Measurements from ENCODE around the gene SMAD6.

SMAD6 gene

DNA sequence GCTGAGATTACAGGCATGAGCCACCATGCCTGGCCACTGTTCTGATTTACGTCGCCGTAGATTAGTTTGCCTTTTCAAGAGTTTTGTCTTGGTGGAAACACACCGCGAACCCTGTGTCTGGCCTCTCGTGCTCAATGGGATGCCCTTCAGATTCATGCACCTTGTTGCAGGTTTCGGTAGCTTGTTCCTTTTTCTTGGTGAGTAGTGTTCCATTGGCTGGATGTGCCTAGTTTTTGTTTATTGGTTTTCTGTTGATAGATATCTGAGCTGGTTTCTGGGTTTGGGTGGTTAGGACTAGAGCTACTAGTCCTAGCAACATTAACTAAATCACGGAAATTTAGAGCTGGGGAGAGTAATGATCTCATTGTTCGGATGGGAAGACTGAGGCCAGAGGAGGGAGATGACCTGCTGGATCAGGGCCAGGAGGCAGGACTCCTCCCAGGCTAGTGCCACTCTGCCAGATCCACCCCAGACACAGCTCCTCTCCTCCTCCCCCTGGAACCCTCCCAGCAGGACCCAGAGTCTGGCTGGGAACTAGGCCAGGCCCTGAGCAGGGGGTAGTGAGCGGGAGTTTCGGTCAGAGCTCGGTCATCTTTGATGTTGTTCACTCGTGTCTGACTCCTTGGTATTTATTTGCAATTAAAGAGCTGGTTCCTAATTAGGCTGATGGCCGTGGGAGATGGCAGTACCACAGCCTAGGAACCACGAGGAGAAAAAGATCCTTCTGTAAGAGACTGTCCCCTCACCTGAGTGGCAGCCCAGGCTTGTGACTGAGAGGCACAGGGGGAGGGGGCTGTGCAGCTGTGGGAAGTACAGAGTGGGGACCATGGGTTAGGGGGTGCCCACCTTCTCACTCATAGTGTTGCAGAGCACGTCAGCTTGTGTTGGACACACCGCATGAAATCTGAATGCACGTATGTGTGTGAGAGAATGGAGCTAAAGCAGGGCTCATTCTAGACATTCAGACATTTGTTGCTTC, 73.4 kb downstream of the SMAD6 start:
- TF ChIP-seq CTCF (IDR thresholded peaks at IDR 0.05; ENCODE audit: borderline replicate concordance, control extremely low read depth, extremely low read depth, insufficient read depth, missing control alignments), result no peak
- in situ Hi-C loops (cut with MboI; ENCODE audit: low sequenced_read_pairs, unreplicated experiment), result no loop called here
- DNase-seq (ENCODE audit: low spot score), result no peak

GRCh38 chr15:66777054-66777453, 75.0 kb downstream of the SMAD6 start:
- no peak for TF ChIP-seq CTCF (IDR thresholded peaks at IDR 0.05; ENCODE audit: borderline replicate concordance, control extremely low read depth, extremely low read depth, insufficient read depth, missing control alignments)
- no peak for DNase-seq (ENCODE audit: low spot score)
- in situ Hi-C loops (cut with MboI; ENCODE audit: low sequenced_read_pairs, unreplicated experiment), result no loop called here

GRCh38 chr15:66777596-66778313, 75.7 kb downstream of the SMAD6 start:
- peak; percentile 12 for DNase-seq (ENCODE audit: low spot score)
- no peak for TF ChIP-seq CTCF (IDR thresholded peaks at IDR 0.05; ENCODE audit: borderline replicate concordance, control extremely low read depth, extremely low read depth, insufficient read depth, missing control alignments)
- in situ Hi-C loops (cut with MboI; ENCODE audit: low sequenced_read_pairs, unreplicated experiment), result no loop called here

GRCh38 chr15:66778314-66778665, 76.3 kb downstream of the SMAD6 start:
- no peak for TF ChIP-seq CTCF (IDR thresholded peaks at IDR 0.05; ENCODE audit: borderline replicate concordance, control extremely low read depth, extremely low read depth, insufficient read depth, missing control alignments)
- in situ Hi-C loops (cut with MboI; ENCODE audit: low sequenced_read_pairs, unreplicated experiment), result no loop called here
- no peak for DNase-seq (ENCODE audit: low spot score)

DNA sequence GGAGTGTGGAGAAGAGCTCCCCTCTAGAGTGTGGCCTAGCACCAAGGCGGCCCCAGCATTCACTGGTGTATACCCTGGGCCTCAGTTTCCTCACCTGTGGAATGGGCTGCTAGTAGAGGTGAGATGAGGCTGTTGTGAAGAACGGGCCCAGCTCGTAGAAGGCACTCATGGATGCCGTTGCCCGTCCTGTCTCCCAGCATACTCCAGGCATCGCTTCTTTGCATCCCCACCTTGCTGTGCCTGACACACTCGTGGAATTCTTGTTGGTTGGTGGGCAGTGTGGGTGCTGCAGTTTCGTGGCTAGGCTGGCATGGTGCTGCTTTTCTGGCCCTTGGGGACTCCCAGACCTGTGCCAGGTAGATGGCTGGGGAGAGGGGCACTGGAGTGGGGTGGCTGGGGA, 76.7 kb downstream of the SMAD6 start:
- in situ Hi-C loops (cut with MboI; ENCODE audit: low sequenced_read_pairs, unreplicated experiment), result no loop called here
- TF ChIP-seq CTCF (IDR thresholded peaks at IDR 0.05; ENCODE audit: borderline replicate concordance, control extremely low read depth, extremely low read depth, insufficient read depth, missing control alignments), result no peak
- no peak for DNase-seq (ENCODE audit: low spot score)

DNA sequence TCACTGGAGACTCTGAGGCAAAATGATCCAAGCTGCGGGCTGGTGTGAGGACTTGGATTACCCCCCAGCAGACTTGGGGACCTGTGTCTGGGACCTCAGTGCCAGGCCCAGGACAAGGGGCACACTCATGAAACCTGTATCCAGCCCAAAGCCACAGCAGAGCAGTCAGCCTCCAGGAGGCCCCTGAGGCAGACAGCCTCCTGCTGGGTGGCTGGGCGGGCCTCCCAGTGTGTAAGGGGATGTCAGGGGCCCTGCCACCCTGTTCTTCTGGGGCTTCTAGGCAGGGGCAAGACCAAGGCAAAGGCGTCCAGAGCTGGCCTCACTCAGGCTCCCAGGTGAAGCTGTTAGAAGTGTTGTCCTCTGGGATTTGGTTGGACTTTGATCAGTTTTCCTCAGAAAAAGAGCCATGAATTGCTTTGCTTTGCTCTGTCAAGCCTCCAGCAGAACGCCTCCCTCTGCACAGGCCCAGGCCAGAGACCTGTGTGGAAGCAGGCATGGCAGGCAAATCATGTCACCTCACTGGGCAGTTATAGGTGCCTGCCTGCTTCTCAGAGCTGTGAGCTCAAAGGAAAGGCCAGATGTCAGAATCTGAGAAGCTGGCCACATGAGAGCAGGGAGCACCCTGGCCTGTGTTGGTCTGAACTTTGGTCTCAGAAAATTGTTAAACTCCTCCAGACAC, 77.4 kb downstream of the SMAD6 start:
- in situ Hi-C loops (cut with MboI; ENCODE audit: low sequenced_read_pairs, unreplicated experiment), result no loop called here
- DNase-seq (ENCODE audit: low spot score), result no peak
- TF ChIP-seq CTCF (IDR thresholded peaks at IDR 0.05; ENCODE audit: borderline replicate concordance, control extremely low read depth, extremely low read depth, insufficient read depth, missing control alignments), result no peak
